Measurements from ENCODE around the gene SRC.
A peak's percentile ranks its signal among the peaks of the same experiment; 100 is the strongest.

SRC gene

GRCh38 chr20:37426978-37427377 is 81.0 kb downstream of the SRC start:
- no peak for DNase-seq (ENCODE audit: low spot score)

GRCh38 chr20:37430044-37430443 is 84.1 kb downstream of the SRC start:
- DNase-seq (ENCODE audit: low spot score) = no peak

- peak; percentile 26 for DNase-seq (ENCODE audit: low spot score)
Measured at GRCh38 chr20:37430778-37431460, 85.0 kb downstream of the SRC start.

- no peak for DNase-seq (ENCODE audit: low spot score)
Measured at GRCh38 chr20:37431786-37432185, 85.8 kb downstream of the SRC start.

- DNase-seq (ENCODE audit: low spot score) = no peak
Measured at GRCh38 chr20:37432606-37433005, 86.7 kb downstream of the SRC start.

- no peak for DNase-seq (ENCODE audit: low spot score)
Measured at GRCh38 chr20:37435607-37436006, 89.7 kb downstream of the SRC start.

GRCh38 chr20:37436527-37437186 is 90.7 kb downstream of the SRC start:
- DNase-seq (ENCODE audit: low spot score) = no peak

GRCh38 chr20:37437676-37438075 is 91.7 kb downstream of the SRC start:
- no peak for DNase-seq (ENCODE audit: low spot score)

- DNase-seq (ENCODE audit: low spot score) = no peak
Measured at GRCh38 chr20:37438464-37439222, 92.7 kb downstream of the SRC start.

GRCh38 chr20:37439223-37439933 is 93.4 kb downstream of the SRC start:
- no peak for DNase-seq (ENCODE audit: low spot score)

- DNase-seq (ENCODE audit: low spot score) = no peak
Measured at GRCh38 chr20:37441023-37441422, 95.1 kb downstream of the SRC start.

- DNase-seq (ENCODE audit: low spot score) = no peak
Measured at GRCh38 chr20:37442547-37442946, 96.6 kb downstream of the SRC start.

- DNase-seq (ENCODE audit: low spot score) = no peak
Measured at GRCh38 chr20:37442986-37443385, 97.0 kb downstream of the SRC start.

- no peak for DNase-seq (ENCODE audit: low spot score)
Measured at GRCh38 chr20:37443596-37443995, 97.7 kb downstream of the SRC start.

GRCh38 chr20:37445041-37445440 is 99.1 kb downstream of the SRC start:
- no peak for DNase-seq (ENCODE audit: low spot score)

GRCh38 chr20:37446286-37447032 is 100.5 kb downstream of the SRC start:
- DNase-seq (ENCODE audit: low spot score) = no peak

- DNase-seq (ENCODE audit: low spot score) = no peak
Measured at GRCh38 chr20:37447688-37448087, 101.7 kb downstream of the SRC start.

- no peak for DNase-seq (ENCODE audit: low spot score)
Measured at GRCh38 chr20:37449276-37449675, 103.3 kb downstream of the SRC start.

- no peak for DNase-seq (ENCODE audit: low spot score)
Measured at GRCh38 chr20:37450344-37450743, 104.4 kb downstream of the SRC start.

GRCh38 chr20:37451616-37452015 is 105.7 kb downstream of the SRC start:
- no peak for DNase-seq (ENCODE audit: low spot score)

- no peak for DNase-seq (ENCODE audit: low spot score)
Measured at GRCh38 chr20:37452236-37452635, 106.3 kb downstream of the SRC start.

- DNase-seq (ENCODE audit: low spot score) = no peak
Measured at GRCh38 chr20:37453288-37453687, 107.3 kb downstream of the SRC start.
